ENCODE data around the gene FOXRED1. TPM values are rescaled to one million over a fixed set of nuclear protein-coding genes. Genes with fewer than 3 reads are reported as not detected.

Gene FOXRED1
- total RNA-seq, 2 donors from 2014 or later: 50.7 to 55.8 TPM

GRCh38 chr11:126310200-126310991 lies 41.4 kb downstream of the FOXRED1 start:
- DNase-seq: peak; percentile 92
- 74 to 75% methylated on average over 12 of the region's 12 CpGs for WGBS, 2 experiments (ENCODE audit: insufficient coverage in 1 of 2, insufficient read length in 1 of 2)
- TF ChIP-seq CTCF (conservative IDR thresholded peaks at IDR 0.05): peak; percentile 95
- Mint-ChIP-seq H3K27ac (no peak overlapping the region), H3K9me3 (no peaks in the 10 kb centered on the region), H3K27me3 (ENCODE audit: insufficient read depth) (no peaks in the 10 kb centered on the region), H3K36me3 (ENCODE audit: low read depth) (peaks cover 26% of the 10 kb centered on the region), H3K4me3 (no peak overlapping the region), H3K4me1 (peaks cover 11% of the 10 kb centered on the region)
- no peaks in the 10 kb centered on the region for H3K27me3 ChIP-seq (ENCODE audit: control insufficient read depth, insufficient read depth, low read length, poor library complexity, severe bottlenecking)
- no peak overlapping the region for H3K4me3 ChIP-seq (ENCODE audit: low read length)
- H3K4me1 ChIP-seq (ENCODE audit: control insufficient read depth, insufficient read depth, low read length): peaks cover 4% of the 10 kb centered on the region
- no peak overlapping the region for H3K9ac ChIP-seq (ENCODE audit: extremely low read depth, low read length, poor library complexity, severe bottlenecking)
- peaks cover 12% of the 10 kb centered on the region for H3K36me3 ChIP-seq (ENCODE audit: control insufficient read depth, insufficient read depth, low read length)
- H3K27ac ChIP-seq (ENCODE audit: low read depth, low read length): no peak overlapping the region
- no peaks in the 10 kb centered on the region for H3K9me3 ChIP-seq (ENCODE audit: control insufficient read depth, low read length)

- peaks cover 4% of the 10 kb centered on the region for H3K4me1 ChIP-seq (ENCODE audit: control insufficient read depth, insufficient read depth, low read length)
- H3K27me3 Mint-ChIP-seq (ENCODE audit: insufficient read depth): no peaks in the 10 kb centered on the region
- no peak for DNase-seq
- H3K27me3 ChIP-seq (ENCODE audit: control insufficient read depth, insufficient read depth, low read length, poor library complexity, severe bottlenecking): no peaks in the 10 kb centered on the region
- peaks cover 12% of the 10 kb centered on the region for H3K36me3 ChIP-seq (ENCODE audit: control insufficient read depth, insufficient read depth, low read length)
- H3K9me3 Mint-ChIP-seq: no peaks in the 10 kb centered on the region
- H3K9ac ChIP-seq (ENCODE audit: extremely low read depth, low read length, poor library complexity, severe bottlenecking): no peak overlapping the region
- peaks cover 11% of the 10 kb centered on the region for H3K4me1 Mint-ChIP-seq
- no peak for TF ChIP-seq CTCF (conservative IDR thresholded peaks at IDR 0.05)
- H3K9me3 ChIP-seq (ENCODE audit: control insufficient read depth, low read length): no peaks in the 10 kb centered on the region
- WGBS, 2 experiments (ENCODE audit: insufficient coverage in 1 of 2, insufficient read length in 1 of 2): 80 to 100% methylated on average over 3 to 6 of the region's 6 CpGs
- H3K27ac ChIP-seq (ENCODE audit: low read depth, low read length): no peak overlapping the region
- peaks cover 26% of the 10 kb centered on the region for H3K36me3 Mint-ChIP-seq (ENCODE audit: low read depth)
- H3K4me3 ChIP-seq (ENCODE audit: low read length): no peak overlapping the region
- no peak overlapping the region for H3K27ac Mint-ChIP-seq
- no peak overlapping the region for H3K4me3 Mint-ChIP-seq
These were observed 42.0 kb downstream of the FOXRED1 start for GRCh38 chr11:126310992-126311310.

- no peaks in the 10 kb centered on the region for H3K27me3 ChIP-seq (ENCODE audit: control insufficient read depth, insufficient read depth, low read length, poor library complexity, severe bottlenecking)
- H3K36me3 ChIP-seq (ENCODE audit: control insufficient read depth, insufficient read depth, low read length): peaks cover 11% of the 10 kb centered on the region
- H3K36me3 Mint-ChIP-seq (ENCODE audit: low read depth): peaks cover 27% of the 10 kb centered on the region
- H3K9me3 Mint-ChIP-seq: no peaks in the 10 kb centered on the region
- H3K4me1 ChIP-seq (ENCODE audit: control insufficient read depth, insufficient read depth, low read length): peaks cover 4% of the 10 kb centered on the region
- H3K9me3 ChIP-seq (ENCODE audit: control insufficient read depth, low read length): no peaks in the 10 kb centered on the region
- no peak for TF ChIP-seq CTCF (conservative IDR thresholded peaks at IDR 0.05)
- H3K4me1 Mint-ChIP-seq: peaks cover 11% of the 10 kb centered on the region
- WGBS, 2 experiments (ENCODE audit: insufficient coverage in 1 of 2, insufficient read length in 1 of 2): 90 to 93% methylated on average over 7 to 14 of the region's 14 CpGs
- no peak for DNase-seq
- no peaks in the 10 kb centered on the region for H3K27me3 Mint-ChIP-seq (ENCODE audit: insufficient read depth)
- no peak overlapping the region for H3K27ac Mint-ChIP-seq
- H3K9ac ChIP-seq (ENCODE audit: extremely low read depth, low read length, poor library complexity, severe bottlenecking): no peak overlapping the region
- H3K4me3 Mint-ChIP-seq: no peak overlapping the region
- H3K4me3 ChIP-seq (ENCODE audit: low read length): no peak overlapping the region
- H3K27ac ChIP-seq (ENCODE audit: low read depth, low read length): no peak overlapping the region
These were observed 42.7 kb downstream of the FOXRED1 start for GRCh38 chr11:126311401-126312291.

All from endodermal cell (in vitro differentiated cells).